MM.1S (cell line): ENCODE data around the gene LYL1.

Experiments used
- DNase-seq: peaks from one replicate; pipeline ENCODE4 v3.0.0-alpha.2; 2015
- H2AFZ ChIP-seq: fragments of 300-600 bp; sonication (generic); 2 replicates; pipeline ENCODE4 v1.6.0; 2016; ENCODE audit warnings: antibody characterized with exemption, low read length
- H3F3A ChIP-seq: fragments of 300-600 bp; sonication (generic); 2 replicates; pipeline ENCODE4 v1.6.1; 2016; ENCODE audit warnings: mild to moderate bottlenecking, antibody characterized with exemption, low read length, moderate library complexity, mixed read lengths; ENCODE audit not compliant: insufficient read depth
- H3K27ac ChIP-seq: fragments of 300-600 bp; sonication (generic); 2 replicates; pipeline ENCODE4 v1.5.1; 2016; ENCODE audit warnings: mild to moderate bottlenecking, low read length
- H3K27me3 ChIP-seq: fragments of 300-600 bp; sonication (generic); replicated peaks from 2 replicates; pipeline ENCODE4 v1.6.0; 2016; ENCODE audit warnings: low read length; ENCODE audit not compliant: insufficient read depth
- H3K36me3 ChIP-seq: fragments of 300-600 bp; sonication (generic); replicated peaks from 2 replicates; pipeline ENCODE4 v1.6.1; 2016; ENCODE audit warnings: mild to moderate bottlenecking, low read length, mixed read lengths; ENCODE audit not compliant: insufficient read depth
- H3K4me1 ChIP-seq: fragments of 300-600 bp; sonication (generic); 2 replicates; pipeline ENCODE4 v1.6.1; 2016; ENCODE audit warnings: low read length, mixed read lengths
- H3K4me2 ChIP-seq: fragments of 300-600 bp; sonication (generic); 2 replicates; pipeline ENCODE4 v1.6.0; 2016; ENCODE audit warnings: low read depth, low read length
- H3K4me3 ChIP-seq: fragments of 300-600 bp; sonication (generic); 2 replicates; pipeline ENCODE4 v1.5.1; 2016; ENCODE audit warnings: low read length, mixed read lengths
- H3K79me2 ChIP-seq: fragments of 300-600 bp; sonication (generic); 2 replicates; pipeline ENCODE4 v1.6.1; 2016; ENCODE audit warnings: mixed run types, low read length, mixed read lengths
- H3K9ac ChIP-seq: fragments of 300-600 bp; sonication (generic); 2 replicates; pipeline ENCODE4 v1.6.1; 2016; ENCODE audit warnings: low read length, mixed read lengths
- H3K9me2 ChIP-seq: fragments of 300-600 bp; sonication (generic); replicated peaks from 2 replicates; pipeline ENCODE4 v1.6.1; 2016; ENCODE audit warnings: mild to moderate bottlenecking, low read length, mixed read lengths; ENCODE audit not compliant: insufficient read depth
- H3K9me3 ChIP-seq: fragments of 300-600 bp; sonication (generic); replicated peaks from 2 replicates; pipeline ENCODE4 v1.6.1; 2016; ENCODE audit warnings: mild to moderate bottlenecking, low read length, mixed read lengths; ENCODE audit not compliant: insufficient read depth
- H4K20me1 ChIP-seq: fragments of 300-600 bp; sonication (generic); 2 replicates; pipeline ENCODE4 v1.6.1; 2016; ENCODE audit warnings: mild to moderate bottlenecking, low read length, moderate library complexity, mixed read lengths; ENCODE audit not compliant: insufficient read depth
- EZH2 ChIP-seq: fragments of 300-600 bp; sonication (generic); optimal IDR thresholded peaks from 2 replicates; pipeline ENCODE3; 2017; ENCODE audit warnings: low read depth, mild to moderate bottlenecking, antibody characterized with exemption, low read length, mixed read lengths
- EZH2phosphoT487 ChIP-seq: fragments of 300-600 bp; sonication (generic); IDR thresholded peaks from 2 replicates; pipeline ENCODE4 v1.6.1; 2018; ENCODE audit warnings: antibody characterized with exemption, low read length
- TF ChIP-seq, protein P1 (sequence below): fragments of 300-600 bp; sonication (generic); IDR thresholded peaks from 2 replicates; pipeline ENCODE4 v1.5.1; 2016; ENCODE audit warnings: antibody characterized with exemption, low read length, mixed read lengths

The LYL1 gene

GRCh38 chr19:13051557-13052165, 51.0 kb downstream of the LYL1 start:
- no peaks in the 10 kb centered on the region for H3K9me2 ChIP-seq
- no peaks in the 10 kb centered on the region for H3K79me2 ChIP-seq
- H3K9ac ChIP-seq, result no peak overlapping the region
- H3K27ac ChIP-seq, result no peak overlapping the region
- peak overlapping the region; percentile 19; the same call in 1 of the 2 replicates for H3K4me3 ChIP-seq
- H3K9me3 ChIP-seq, result no peaks in the 10 kb centered on the region
- H3K4me1 ChIP-seq, result peaks cover 7% of the 10 kb centered on the region
- no peaks in the 10 kb centered on the region for H3K36me3 ChIP-seq
- H3F3A ChIP-seq, result no peaks in the 10 kb centered on the region
- peak overlapping the region; percentile 61 for H3K4me2 ChIP-seq
- DNase-seq, result peak; percentile 57
- H2AFZ ChIP-seq, result peak overlapping the region; percentile 56
- peaks cover 28% of the 10 kb centered on the region for H3K27me3 ChIP-seq
- no peaks in the 10 kb centered on the region for H4K20me1 ChIP-seq
- TF ChIP-seq, protein P1, sequence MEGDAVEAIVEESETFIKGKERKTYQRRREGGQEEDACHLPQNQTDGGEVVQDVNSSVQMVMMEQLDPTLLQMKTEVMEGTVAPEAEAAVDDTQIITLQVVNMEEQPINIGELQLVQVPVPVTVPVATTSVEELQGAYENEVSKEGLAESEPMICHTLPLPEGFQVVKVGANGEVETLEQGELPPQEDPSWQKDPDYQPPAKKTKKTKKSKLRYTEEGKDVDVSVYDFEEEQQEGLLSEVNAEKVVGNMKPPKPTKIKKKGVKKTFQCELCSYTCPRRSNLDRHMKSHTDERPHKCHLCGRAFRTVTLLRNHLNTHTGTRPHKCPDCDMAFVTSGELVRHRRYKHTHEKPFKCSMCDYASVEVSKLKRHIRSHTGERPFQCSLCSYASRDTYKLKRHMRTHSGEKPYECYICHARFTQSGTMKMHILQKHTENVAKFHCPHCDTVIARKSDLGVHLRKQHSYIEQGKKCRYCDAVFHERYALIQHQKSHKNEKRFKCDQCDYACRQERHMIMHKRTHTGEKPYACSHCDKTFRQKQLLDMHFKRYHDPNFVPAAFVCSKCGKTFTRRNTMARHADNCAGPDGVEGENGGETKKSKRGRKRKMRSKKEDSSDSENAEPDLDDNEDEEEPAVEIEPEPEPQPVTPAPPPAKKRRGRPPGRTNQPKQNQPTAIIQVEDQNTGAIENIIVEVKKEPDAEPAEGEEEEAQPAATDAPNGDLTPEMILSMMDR, result no peak
- no peak for TF ChIP-seq EZH2
- TF ChIP-seq EZH2phosphoT487, result no peak

GRCh38 chr19:13050274-13050673, 52.4 kb downstream of the LYL1 start:
- peaks cover 7% of the 10 kb centered on the region for H3K4me1 ChIP-seq
- no peak for TF ChIP-seq EZH2
- no peak for TF ChIP-seq EZH2phosphoT487
- TF ChIP-seq, protein P1, result no peak
- H3F3A ChIP-seq, result no peaks in the 10 kb centered on the region
- H3K4me3 ChIP-seq, result no peak overlapping the region
- H3K9me3 ChIP-seq, result no peaks in the 10 kb centered on the region
- H4K20me1 ChIP-seq, result no peaks in the 10 kb centered on the region
- no peaks in the 10 kb centered on the region for H3K9me2 ChIP-seq
- DNase-seq, result no peak
- no peak overlapping the region for H3K4me2 ChIP-seq
- H3K9ac ChIP-seq, result no peak overlapping the region
- H3K27ac ChIP-seq, result no peak overlapping the region
- peaks cover 22% of the 10 kb centered on the region for H3K27me3 ChIP-seq
- no peaks in the 10 kb centered on the region for H3K79me2 ChIP-seq
- no peak overlapping the region for H2AFZ ChIP-seq
- no peaks in the 10 kb centered on the region for H3K36me3 ChIP-seq
